ENCODE results near the gene RHBDL1. TPM values are rescaled to one million over a fixed set of nuclear protein-coding genes. Genes with fewer than 3 reads are reported as not detected.
A peak's percentile ranks its signal among the peaks of the same experiment; 100 is the strongest.

RHBDL1 gene
- total and polyA plus RNA-seq, 9 of the 15 experiments (the other 6 are each of a cell fraction or from before 2014, with no cell fraction given), result 0.03 to 5.6 (median 1.3) TPM; not detected in 1

DNA sequence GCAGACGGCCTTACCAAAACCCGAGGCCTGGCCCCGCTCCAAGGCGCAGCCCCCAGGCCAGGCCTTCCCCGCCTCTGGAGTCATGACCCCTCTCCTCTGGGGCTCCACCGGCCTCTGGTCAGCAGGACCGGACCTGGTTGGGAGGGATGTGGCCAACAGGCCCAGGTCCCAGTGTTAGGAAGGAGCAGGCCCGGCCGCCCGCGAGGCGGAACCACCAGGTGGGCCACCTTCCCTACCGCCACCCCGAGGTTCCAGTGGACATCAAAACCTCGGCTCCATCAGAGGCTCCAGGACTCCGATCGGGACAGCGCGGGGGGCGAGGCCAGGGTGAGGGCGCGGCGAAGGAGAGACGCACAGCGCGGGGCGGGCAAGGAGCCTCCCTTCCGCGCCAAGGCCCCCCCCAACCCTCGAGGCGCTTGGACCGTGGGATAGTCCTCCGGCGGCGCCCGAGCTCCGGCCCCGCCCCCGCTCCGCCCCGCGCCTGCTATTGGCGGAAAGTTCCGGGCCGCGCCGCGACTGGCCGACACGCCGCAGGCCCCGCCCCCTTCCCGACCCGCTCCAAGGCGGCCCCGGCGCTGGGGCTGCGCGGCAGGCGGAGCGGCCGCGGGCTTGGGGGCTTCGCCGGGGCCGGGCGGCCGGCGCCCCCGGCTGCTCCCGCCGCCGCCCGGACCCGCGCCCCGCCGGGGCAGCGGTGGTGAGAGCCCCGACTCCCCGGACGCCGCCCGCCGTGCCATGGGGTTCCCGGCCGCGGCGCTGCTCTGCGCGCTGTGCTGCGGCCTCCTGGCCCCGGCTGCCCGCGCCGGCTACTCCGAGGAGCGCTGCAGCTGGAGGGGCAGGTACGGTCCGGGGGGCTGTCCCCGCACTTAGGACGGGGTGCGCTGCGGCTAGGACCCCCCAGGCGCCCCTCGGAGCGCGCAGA lies 39.3 kb downstream of the RHBDL1 start, which contains the start of gene METRN (continued):
- TF ChIP-seq CBFA2T3 (IDR thresholded peaks at IDR 0.05), result no peak
- TF ChIP-seq ARID1B (IDR thresholded peaks at IDR 0.05), result no peak
- TF ChIP-seq HNRNPL (IDR thresholded peaks at IDR 0.05; ENCODE audit: low read depth, low read length), result no peak
- no peak for TF ChIP-seq POU5F1 (IDR thresholded peaks at IDR 0.05; ENCODE audit: borderline replicate concordance, low read depth, low read length, partially characterized antibody)
- TF ChIP-seq, protein P1, sequence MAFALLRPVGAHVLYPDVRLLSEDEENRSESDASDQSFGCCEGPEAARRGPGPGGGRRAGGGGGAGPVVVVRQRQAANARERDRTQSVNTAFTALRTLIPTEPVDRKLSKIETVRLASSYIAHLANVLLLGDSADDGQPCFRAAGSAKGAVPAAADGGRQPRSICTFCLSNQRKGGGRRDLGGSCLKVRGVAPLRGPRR (CRISPR knock-in tag; IDR thresholded peaks at IDR 0.05), result no peak
- TF ChIP-seq HMG20B (CRISPR knock-in tag; IDR thresholded peaks at IDR 0.05), result no peak
- TF ChIP-seq AFF4 (CRISPR knock-in tag; IDR thresholded peaks at IDR 0.05), result no peak
- TF ChIP-seq SMARCB1 (IDR thresholded peaks at IDR 0.05; ENCODE audit: insufficient read length, low read depth), result no peak
- TF ChIP-seq ZBTB1 (CRISPR knock-in tag; IDR thresholded peaks at IDR 0.05; ENCODE audit: borderline replicate concordance, low read depth), result 0 out of 2 replicates have a peak, but pooled peaks have one; percentile 31
- TF ChIP-seq ZNF408 (CRISPR knock-in tag; IDR thresholded peaks at IDR 0.05; ENCODE audit: low read depth), result no peak
- peak; percentile 17; the same call in 1 of the 2 replicates for TF ChIP-seq TFAP4 (CRISPR knock-in tag; IDR thresholded peaks at IDR 0.05; ENCODE audit: borderline replicate concordance)
- no peak for TF ChIP-seq HDGF (IDR thresholded peaks at IDR 0.05)
- no peak for TF ChIP-seq SIRT6 (IDR thresholded peaks at IDR 0.05; ENCODE audit: low read depth, low read length)
- no peak for TF ChIP-seq GTF3C2 (IDR thresholded peaks at IDR 0.05; ENCODE audit: borderline replicate concordance, extremely low read depth, insufficient read length)
- no peak for TF ChIP-seq TCF7 (IDR thresholded peaks at IDR 0.05; ENCODE audit: borderline replicate concordance)
- TF ChIP-seq CREM (IDR thresholded peaks at IDR 0.05; ENCODE audit: low read depth), result 0 out of 2 replicates have a peak, but pooled peaks have one; percentile 6

All from K562 (cell line).